ENCODE data around the gene TGFBR3L. TPM values are rescaled to one million over a fixed set of nuclear protein-coding genes. Genes with fewer than 3 reads are reported as not detected.

TGFBR3L gene
- total and polyA plus RNA-seq, 2 donors (not counting 3 experiments of a cell fraction or from before 2014, with no cell fraction given), result 0.35 TPM; not detected in 1

GRCh38 chr19:7871437-7872305, 43.0 kb upstream of the TGFBR3L start:
- Histone ChIP-seq H3K4me2 (ENCODE audit: insufficient read depth, low read length) (peak overlapping the region; percentile 6), H3K79me2 (ENCODE audit: control insufficient read depth, insufficient read depth, low read length) (no peaks in the 10 kb centered on the region), H3K9me3 (replicated peaks; ENCODE audit: control insufficient read depth, insufficient read depth, low read length) (no peaks in the 10 kb centered on the region), H3K4me3 (replicated peaks in 1 of 3; ENCODE audit: insufficient read depth in 1 of 3, low read depth in 1 of 3, low read length in 3 of 3) (no peak overlapping the region), H3K9me1 (replicated peaks; ENCODE audit: control insufficient read depth, extremely low read depth, insufficient read depth, low read length) (no peaks in the 10 kb centered on the region), H3K36me3 (ENCODE audit: control insufficient read depth in 2 of 2, extremely low read depth in 1 of 2, insufficient read depth in 2 of 2, low read length in 2 of 2) (no peaks in the 10 kb centered on the region), H4K20me1 (replicated peaks; ENCODE audit: control insufficient read depth, extremely low read depth, insufficient read depth, low read length) (no peaks in the 10 kb centered on the region), H2AFZ (ENCODE audit: low read depth, low read length) (peak overlapping the region; percentile 41), H3K4me1 (ENCODE audit: control insufficient read depth, extremely low read depth, insufficient read depth, low read length) (peaks cover 7% of the 10 kb centered on the region), H3K27ac (ENCODE audit: insufficient read depth, low read depth, low read length) (no peak overlapping the region), H3K27me3 (ENCODE audit: control insufficient read depth in 2 of 2, insufficient read depth in 2 of 2, low read length in 2 of 2) (peaks cover 14 to 27% of the 10 kb centered on the region in 2 experiments), H3K9ac (replicated peaks; ENCODE audit: extremely low read depth, insufficient read depth, low read length) (no peak overlapping the region)
- ChIA-PET POLR2A (no interaction called here), CTCF (interaction anchor here (1.0 kb wide), 1 partner anchor 10 kb away, joined by 5 read pairs; no protein-coding TSS in a partner anchor)
- no TSS peak for BruUV-seq (replicated peaks)
- intact Hi-C loops (cut with micrococcal nuclease), result loop anchor here (2.0 to 5.0 kb wide), 2 partner anchors 39 to 49 kb away; partner anchors contain the start of genes EVI5L and SNAPC2
- peak; percentile 76 for FAIRE-seq
- dilution Hi-C loops (cut with MboI; ENCODE audit: extremely low pct_ligation_motif_present, low sequenced_read_pairs), result no loop called here
- no peak for TF ChIP-seq POLR2AphosphoS5 (IDR thresholded peaks at IDR 0.05; ENCODE audit: insufficient read depth, low read depth, low read length)
- no peak for TF ChIP-seq FOS (IDR thresholded peaks at IDR 0.05; ENCODE audit: borderline replicate concordance, insufficient read depth, low read length)
- TF ChIP-seq MAX (IDR thresholded peaks at IDR 0.05; ENCODE audit: insufficient read depth, insufficient read length), result no peak
- no peak for TF ChIP-seq JUN (IDR thresholded peaks at IDR 0.05; ENCODE audit: borderline replicate concordance, insufficient read depth, insufficient read length, low read depth)
- no peak for TF ChIP-seq MYC (IDR thresholded peaks at IDR 0.05; ENCODE audit: low read depth, low read length)
- TF ChIP-seq POLR2A (IDR thresholded peaks at IDR 0.05; ENCODE audit: low read depth, low read length), result no peak
- TF ChIP-seq GATA2 (IDR thresholded peaks at IDR 0.05; ENCODE audit: insufficient read depth, insufficient read length, low read depth, low read length), result no peak
- TF ChIP-seq EZH2 (IDR thresholded peaks at IDR 0.05; ENCODE audit: borderline replicate concordance, low read depth, low read length, severe bottlenecking), result no peak
- peak; percentile 71 for DNase-seq (ENCODE audit: low read depth, low spot score)
